NT2/D1 (cell line): ENCODE results near the gene ANKRD55.

Experiments used
- YY1 ChIP-seq: IDR thresholded peaks from 2 replicates; pipeline ENCODE4 v1.6.1; 2011; ENCODE audit not compliant: insufficient read length, insufficient read depth
- ZNF274 ChIP-seq: IDR thresholded peaks from 2 replicates; pipeline ENCODE4 v1.6.1; 2011; ENCODE audit warnings: mild to moderate bottlenecking, low read depth, low read length

GRCh38 chr5:56227691-56228090 is 5.4 kb downstream of the ANKRD55 start:
- no peak for TF ChIP-seq YY1
- TF ChIP-seq ZNF274 = no peak
